CD8-positive, alpha-beta memory T cell (primary cell): ENCODE data around the gene DPAGT1. TPM values are rescaled to one million over a fixed set of nuclear protein-coding genes. Genes with fewer than 3 reads are reported as not detected.

Experiments used
- CTCF ChIA-PET: fragments of 350-600 bp; sonication (Branson Sonifier 250); formaldehyde crosslinking; loops from one replicate; lab custom pipeline; 2021; ENCODE audit warnings: antibody characterized with exemption; lab: Charles Lee
- POLR2A ChIA-PET: fragments of 350-600 bp; sonication (Branson Sonifier 250); formaldehyde crosslinking; loops from one replicate; lab custom pipeline; 2021; ENCODE audit warnings: antibody characterized with exemption; lab: Charles Lee
- DNase-seq, 5 donors: peaks; one replicate each; pipeline versions ENCODE4 v3.0.0 to v3.0.0-alpha.2; 2020 to 2022; ENCODE audit warnings: mixed read lengths in 1 of 5
- H3K27ac ChIP-seq: one replicate; pipeline ENCODE4 v1.7.0; 2013; ENCODE audit warnings: low read depth, mild to moderate bottlenecking, low read length, moderate library complexity
- H3K27me3 ChIP-seq: 2 replicates; pipeline ENCODE4 v1.7.0; 2013; ENCODE audit warnings: low read length, mild to moderate bottlenecking; ENCODE audit not compliant: insufficient read depth, poor library complexity, severe bottlenecking
- H3K36me3 ChIP-seq: 2 replicates; pipeline ENCODE4 v1.7.0; 2013; ENCODE audit warnings: mild to moderate bottlenecking, low read length, moderate library complexity; ENCODE audit not compliant: insufficient read depth
- H3K4me1 ChIP-seq: 2 replicates; pipeline ENCODE4 v1.7.0; 2013; ENCODE audit warnings: mild to moderate bottlenecking, low read length, moderate library complexity; ENCODE audit not compliant: insufficient read depth
- H3K4me3 ChIP-seq: 2 replicates; pipeline ENCODE4 v1.7.0; 2013; ENCODE audit warnings: mild to moderate bottlenecking, low read length
- H3K9me3 ChIP-seq: 2 replicates; pipeline ENCODE4 v1.7.0; 2013; ENCODE audit warnings: mild to moderate bottlenecking, low read length
- H3K27ac Mint-ChIP-seq, 8 donors: one replicate each; pipeline ENCODE4 v1.8.0; 2020 to 2021; ENCODE audit warnings: mixed read lengths in 8 of 8, mild to moderate bottlenecking in 6 of 8, inconsistent platforms in 3 of 8, moderate library complexity in 3 of 8
- H3K27me3 Mint-ChIP-seq, 2 donors: one replicate each; pipeline ENCODE4 v1.8.0; 2020 to 2021; ENCODE audit warnings: mixed read lengths in 2 of 2, mild to moderate bottlenecking in 1 of 2, moderate library complexity in 1 of 2
- H3K36me3 Mint-ChIP-seq, 3 donors: one replicate each; pipeline ENCODE4 v1.8.0; 2020 to 2021; ENCODE audit warnings: mixed read lengths in 3 of 3, inconsistent platforms in 1 of 3, mild to moderate bottlenecking in 1 of 3
- H3K4me1 Mint-ChIP-seq, 3 donors: one replicate each; pipeline ENCODE4 v1.8.0; 2020 to 2021; ENCODE audit warnings: mixed read lengths in 3 of 3, inconsistent platforms in 1 of 3, mild to moderate bottlenecking in 1 of 3
- H3K4me3 Mint-ChIP-seq, 7 donors: one replicate each; pipeline ENCODE4 v1.8.0; 2020 to 2021; ENCODE audit warnings: mixed read lengths in 7 of 7, mild to moderate bottlenecking in 6 of 7, moderate library complexity in 4 of 7, inconsistent platforms in 2 of 7
- H3K9me3 Mint-ChIP-seq, 5 donors: one replicate each; pipeline ENCODE4 v1.8.0; 2020 to 2022; ENCODE audit warnings: mixed read lengths in 5 of 5, mild to moderate bottlenecking in 3 of 5, moderate library complexity in 2 of 5, inconsistent platforms in 1 of 5
- polyA plus RNA-seq: library from polyadenylated mRNA; unstranded; fragments of 300-500 nt; fragmentation: Illumina TruSeq; gene quantifications from one replicate; pipeline ENCODE4 v1.2.3, GENCODE V29; 2021
- total RNA-seq, 2 experiments: library from RNA; stranded (reverse); gene quantifications; one replicate each; pipeline ENCODE4 v1.2.3, GENCODE V29; 2021

DPAGT1 gene
- total and polyA plus RNA-seq, 3 experiments from 2014 or later, result 45.7 to 78.6 (median 69.7) TPM

- POLR2A ChIA-PET, result interaction anchor here (0.8 kb wide), 1 partner anchor 15 kb away, joined by 11 read pairs; no protein-coding TSS in a partner anchor
- Mint-ChIP-seq H3K4me3 (peak overlapping the region; percentile 88 to 99 (median 98)), H3K27ac (peak overlapping the region; percentile 76 to 100 (median 88)), H3K4me1 (peaks cover 40 to 67% (median 58%) of the 10 kb centered on the region in 3 donors), H3K36me3 (peaks cover 0 to 40% (median 17%) of the 10 kb centered on the region in 3 donors), H3K27me3 (peaks cover 0 to 2% of the 10 kb centered on the region in 2 donors), H3K9me3 (peaks cover 0 to 1% (median 0%) of the 10 kb centered on the region in 5 donors)
- Histone ChIP-seq H3K27me3 (no peaks in the 10 kb centered on the region), H3K4me3 (peak overlapping the region; percentile 97), H3K36me3 (peaks cover 10% of the 10 kb centered on the region), H3K9me3 (no peaks in the 10 kb centered on the region), H3K4me1 (peaks cover 32% of the 10 kb centered on the region), H3K27ac (peak overlapping the region; percentile 14)
- DNase-seq, result no peak
- CTCF ChIA-PET, result interaction anchor here (0.8 to 2.0 kb wide), 2 partner anchors 10 to 15 kb away, joined by 3 to 8 read pairs; partner anchors contain the start of gene HMBS
These were observed 1.2 kb downstream of the DPAGT1 start for GRCh38 chr11:119100246-119100970.

- Mint-ChIP-seq H3K36me3 (peaks cover 0 to 47% (median 17%) of the 10 kb centered on the region in 3 donors), H3K4me3 (peak overlapping the region; percentile 88 to 99 (median 98)), H3K4me1 (peaks cover 41 to 66% (median 60%) of the 10 kb centered on the region in 3 donors), H3K27ac (peak overlapping the region in 1 of 8 donors; percentile 83), H3K9me3 (peaks cover 0 to 2% (median 0%) of the 10 kb centered on the region in 5 donors), H3K27me3 (peaks cover 0 to 4% of the 10 kb centered on the region in 2 donors)
- no peak overlapping the region for H3K4me3 ChIP-seq
- DNase-seq, result no peak
- H3K36me3 ChIP-seq, result peaks cover 10% of the 10 kb centered on the region
- H3K4me1 ChIP-seq, result peaks cover 32% of the 10 kb centered on the region
- CTCF ChIA-PET, result interaction anchor here (0.6 to 2.0 kb wide), 3 partner anchors 10 to 97 kb away, joined by 3 to 8 read pairs (median 3); partner anchors contain the start of gene HMBS
- no peaks in the 10 kb centered on the region for H3K27me3 ChIP-seq
- no peaks in the 10 kb centered on the region for H3K9me3 ChIP-seq
- no peak overlapping the region for H3K27ac ChIP-seq
- POLR2A ChIA-PET, result interaction anchor here (0.8 kb wide), 1 partner anchor 16 kb away, joined by 11 read pairs; no protein-coding TSS in a partner anchor
These were observed 1.9 kb downstream of the DPAGT1 start for GRCh38 chr11:119099711-119100110.

- DNase-seq, result peak; percentile 99 to 100 (median 100)
- ChIA-PET POLR2A (interaction anchor here (0.6 to 2.2 kb wide), 14 partner anchors 10 to 304 kb away, joined by 3 to 39 read pairs (median 4); partner anchors contain the start of genes C2CD2L, DDX6, HINFP and HMBS), CTCF (interaction anchor here (0.8 to 1.8 kb wide), 13 partner anchors 9 to 229 kb away, joined by 3 to 13 read pairs (median 4); partner anchors contain the start of genes HINFP, HMBS, TRAPPC4 and VPS11)
- peak overlapping the region; percentile 88 for H3K4me3 ChIP-seq
- Mint-ChIP-seq H3K27me3 (peaks cover 0 to 4% of the 10 kb centered on the region in 2 donors), H3K27ac (peak overlapping the region; percentile 55 to 96 (median 88)), H3K4me1 (peaks cover 35 to 50% (median 50%) of the 10 kb centered on the region in 3 donors), H3K4me3 (peak overlapping the region; percentile 84 to 97 (median 93)), H3K9me3 (peaks cover 0 to 2% (median 0%) of the 10 kb centered on the region in 5 donors), H3K36me3 (peaks cover 0 to 49% (median 17%) of the 10 kb centered on the region in 3 donors)
- peak overlapping the region; percentile 84 for H3K27ac ChIP-seq
- peaks cover 10% of the 10 kb centered on the region for H3K36me3 ChIP-seq
- H3K27me3 ChIP-seq, result no peaks in the 10 kb centered on the region
- H3K4me1 ChIP-seq, result peaks cover 26% of the 10 kb centered on the region
- no peaks in the 10 kb centered on the region for H3K9me3 ChIP-seq
These were observed 6.4 kb downstream of the DPAGT1 start for GRCh38 chr11:119095066-119095880.

- Histone ChIP-seq H3K27ac (peak overlapping the region; percentile 84), H3K9me3 (no peaks in the 10 kb centered on the region), H3K4me1 (peaks cover 21% of the 10 kb centered on the region), H3K36me3 (peaks cover 10% of the 10 kb centered on the region), H3K4me3 (peak overlapping the region; percentile 88), H3K27me3 (no peaks in the 10 kb centered on the region)
- Mint-ChIP-seq H3K9me3 (peaks cover 0 to 2% (median 0%) of the 10 kb centered on the region in 5 donors), H3K4me1 (peaks cover 29 to 45% (median 45%) of the 10 kb centered on the region in 3 donors), H3K4me3 (peak overlapping the region; percentile 84 to 97 (median 93)), H3K27ac (peak overlapping the region; percentile 55 to 96 (median 88)), H3K36me3 (peaks cover 0 to 47% (median 19%) of the 10 kb centered on the region in 3 donors), H3K27me3 (peaks cover 0 to 6% of the 10 kb centered on the region in 2 donors)
- DNase-seq, result no peak
- ChIA-PET CTCF (interaction anchor here (1.0 to 1.8 kb wide), 11 partner anchors 9 to 229 kb away, joined by 3 to 13 read pairs (median 4); partner anchors contain the start of genes HINFP, HMBS, TRAPPC4 and VPS11), POLR2A (interaction anchor here (0.6 to 2.2 kb wide), 14 partner anchors 10 to 304 kb away, joined by 3 to 39 read pairs (median 4); partner anchors contain the start of genes C2CD2L, DDX6, HINFP and HMBS)
These were observed 6.9 kb downstream of the DPAGT1 start for GRCh38 chr11:119094816-119095065.

GRCh38 chr11:119093942-119094815 is 7.5 kb downstream of the DPAGT1 start:
- Mint-ChIP-seq H3K27ac (peak overlapping the region; percentile 78 to 96 (median 88)), H3K4me3 (peak overlapping the region; percentile 84 to 97 (median 93)), H3K9me3 (peaks cover 0 to 2% (median 0%) of the 10 kb centered on the region in 5 donors), H3K27me3 (peaks cover 0 to 6% of the 10 kb centered on the region in 2 donors), H3K4me1 (peaks cover 28 to 43% (median 43%) of the 10 kb centered on the region in 3 donors), H3K36me3 (peaks cover 0 to 47% (median 18%) of the 10 kb centered on the region in 3 donors)
- peak overlapping the region; percentile 84 for H3K27ac ChIP-seq
- peak overlapping the region; percentile 88 for H3K4me3 ChIP-seq
- DNase-seq, result peak; percentile 33 to 72 (median 42)
- no peaks in the 10 kb centered on the region for H3K27me3 ChIP-seq
- no peaks in the 10 kb centered on the region for H3K9me3 ChIP-seq
- CTCF ChIA-PET, result interaction anchor here (1.0 to 1.8 kb wide), 11 partner anchors 8 to 230 kb away, joined by 3 to 13 read pairs (median 4); partner anchors contain the start of genes HINFP, HMBS, TRAPPC4 and VPS11
- peaks cover 21% of the 10 kb centered on the region for H3K4me1 ChIP-seq
- peaks cover 10% of the 10 kb centered on the region for H3K36me3 ChIP-seq
- POLR2A ChIA-PET, result interaction anchor here (0.6 to 2.2 kb wide), 14 partner anchors 9 to 303 kb away, joined by 3 to 39 read pairs (median 4); partner anchors contain the start of genes C2CD2L, DDX6, HINFP and HMBS

GRCh38 chr11:119092880-119093842 is 8.5 kb downstream of the DPAGT1 start:
- ChIA-PET CTCF (interaction anchor here (0.7 to 1.8 kb wide), 5 partner anchors 7 to 103 kb away, joined by 3 to 13 read pairs (median 6); partner anchors contain the start of genes HMBS and VPS11), POLR2A (interaction anchor here (0.9 to 2.2 kb wide), 4 partner anchors 8 to 29 kb away, joined by 3 to 13 read pairs (median 6); partner anchors contain the start of genes HINFP and HMBS)
- H3K4me1 Mint-ChIP-seq, result peaks cover 26 to 34% (median 34%) of the 10 kb centered on the region in 3 donors
- peak overlapping the region; percentile 84 to 97 (median 91) for H3K4me3 Mint-ChIP-seq
- H3K27me3 Mint-ChIP-seq, result peaks cover 0 to 6% of the 10 kb centered on the region in 2 donors
- peaks cover 21% of the 10 kb centered on the region for H3K4me1 ChIP-seq
- H3K4me3 ChIP-seq, result peak overlapping the region; percentile 88
- peak overlapping the region; percentile 69 to 92 (median 84) for H3K27ac Mint-ChIP-seq
- no peaks in the 10 kb centered on the region for H3K9me3 ChIP-seq
- H3K27me3 ChIP-seq, result no peaks in the 10 kb centered on the region
- no peak for DNase-seq
- peaks cover 10% of the 10 kb centered on the region for H3K36me3 ChIP-seq
- H3K36me3 Mint-ChIP-seq, result peaks cover 0 to 38% (median 12%) of the 10 kb centered on the region in 3 donors
- peaks cover 0 to 2% (median 0%) of the 10 kb centered on the region in 5 donors for H3K9me3 Mint-ChIP-seq
- H3K27ac ChIP-seq, result peak overlapping the region; percentile 84
